GM18526 (cell line): ENCODE results near the gene STAP1.

ENCODE experiments used
- POLR2A ChIP-seq: IDR thresholded peaks from 3 replicates; pipeline ENCODE4 v1.6.1; 2011; ENCODE audit not compliant: insufficient read length; ENCODE audit errors: extremely low read depth

Gene STAP1

GRCh38 chr4:67558493-67558892 lies at the start of gene STAP1:
TSS of gene STAP1 (plus strand) at chr4:67558727. CDS start at chr4:67558810, 83 bp downstream.
- TF ChIP-seq POLR2A: peak; percentile 32

- TF ChIP-seq POLR2A: no peak
Observed at GRCh38 chr4:67512501-67512900, 46.0 kb upstream of the STAP1 start.

- no peak for TF ChIP-seq POLR2A
Observed at GRCh38 chr4:67520141-67520540, 38.4 kb upstream of the STAP1 start.

GRCh38 chr4:67521506-67521905 lies 37.0 kb upstream of the STAP1 start:
- TF ChIP-seq POLR2A: no peak

GRCh38 chr4:67522230-67522629 lies 36.3 kb upstream of the STAP1 start:
- TF ChIP-seq POLR2A: no peak

GRCh38 chr4:67522851-67523671 lies 35.5 kb upstream of the STAP1 start:
- TF ChIP-seq POLR2A: no peak

GRCh38 chr4:67531379-67531962 lies 27.1 kb upstream of the STAP1 start:
- no peak for TF ChIP-seq POLR2A

- TF ChIP-seq POLR2A: no peak
Observed at GRCh38 chr4:67533112-67533511, 25.4 kb upstream of the STAP1 start.

GRCh38 chr4:67535280-67535840 lies 23.2 kb upstream of the STAP1 start:
- TF ChIP-seq POLR2A: no peak

- no peak for TF ChIP-seq POLR2A
Observed at GRCh38 chr4:67539830-67540229, 18.7 kb upstream of the STAP1 start.

- TF ChIP-seq POLR2A: no peak
Observed at GRCh38 chr4:67542076-67542475, 16.5 kb upstream of the STAP1 start.

- peak; percentile 95 for TF ChIP-seq POLR2A
Observed at GRCh38 chr4:67545199-67546003, 13.1 kb upstream of the STAP1 start, which contains the start of gene CENPC. TSS of gene CENPC (minus strand) at chr4:67545503. CDS start at chr4:67545355, 148 bp downstream.

GRCh38 chr4:67546004-67546356 lies 12.5 kb upstream of the STAP1 start:
- no peak for TF ChIP-seq POLR2A

- no peak for TF ChIP-seq POLR2A
Observed at GRCh38 chr4:67546971-67547370, 11.6 kb upstream of the STAP1 start.

GRCh38 chr4:67549123-67549522 lies 9.4 kb upstream of the STAP1 start:
- TF ChIP-seq POLR2A: no peak
